Calu3 (cell line): ENCODE measurements around the gene AFAP1. TPM values are rescaled to one million over a fixed set of nuclear protein-coding genes. Genes with fewer than 3 reads are reported as not detected.

Source experiments
- BruUV-seq: library from RNA; stranded (reverse); fragments of 400-500 nt; replicated peaks from 2 replicates; lab custom pipeline; 2021; lab: Mats Ljungman, UMichigan
- CTCF ChIA-PET: fragments of 300-600 bp; sonication (Branson Sonifier 250); formaldehyde crosslinking; loops from one replicate; lab custom pipeline; 2022; ENCODE audit warnings: antibody characterized with exemption; lab: Charles Lee
- DNase-seq: peaks from one replicate; pipeline ENCODE4 v3.0.0; 2022
- H3K27ac Mint-ChIP-seq: one replicate; pipeline ENCODE4 v1.8.0; 2022; ENCODE audit warnings: mixed read lengths; ENCODE audit not compliant: unreplicated experiment
- H3K27me3 Mint-ChIP-seq: one replicate; pipeline ENCODE4 v1.8.0; 2022; ENCODE audit warnings: mixed read lengths; ENCODE audit not compliant: unreplicated experiment
- H3K36me3 Mint-ChIP-seq: one replicate; pipeline ENCODE4 v1.8.0; 2022; ENCODE audit warnings: mild to moderate bottlenecking, moderate library complexity, mixed read lengths; ENCODE audit not compliant: insufficient read depth, unreplicated experiment
- H3K4me1 Mint-ChIP-seq: one replicate; pipeline ENCODE4 v1.8.0; 2022; ENCODE audit warnings: mild to moderate bottlenecking, low read depth, mixed read lengths; ENCODE audit not compliant: unreplicated experiment
- H3K4me3 Mint-ChIP-seq: one replicate; pipeline ENCODE4 v1.8.0; 2022; ENCODE audit warnings: mild to moderate bottlenecking, low read depth, moderate library complexity, mixed read lengths; ENCODE audit not compliant: unreplicated experiment
- H3K9me3 Mint-ChIP-seq: one replicate; pipeline ENCODE4 v1.8.0; 2022; ENCODE audit warnings: low read depth, mixed read lengths; ENCODE audit not compliant: unreplicated experiment
- CTCF ChIP-seq: fragments of 200-600 bp; IDR thresholded peaks from one replicate; pipeline ENCODE4 v1.8.0; 2022; ENCODE audit warnings: antibody characterized with exemption; ENCODE audit not compliant: unreplicated experiment
- intact Hi-C: fragments of 100-400 bp; cut with micrococcal nuclease; formaldehyde crosslinking; loops from one replicate; pipeline ENCODE4 v1.10.0; 2022; ENCODE audit not compliant: unreplicated experiment
- total RNA-seq: library from RNA; stranded (reverse); gene quantifications from 2 replicates; pipeline ENCODE4 v1.2.3, GENCODE V29; 2022

AFAP1 gene
- total RNA-seq, 1 experiment from 2014 or later, result 40.1 TPM

DNA sequence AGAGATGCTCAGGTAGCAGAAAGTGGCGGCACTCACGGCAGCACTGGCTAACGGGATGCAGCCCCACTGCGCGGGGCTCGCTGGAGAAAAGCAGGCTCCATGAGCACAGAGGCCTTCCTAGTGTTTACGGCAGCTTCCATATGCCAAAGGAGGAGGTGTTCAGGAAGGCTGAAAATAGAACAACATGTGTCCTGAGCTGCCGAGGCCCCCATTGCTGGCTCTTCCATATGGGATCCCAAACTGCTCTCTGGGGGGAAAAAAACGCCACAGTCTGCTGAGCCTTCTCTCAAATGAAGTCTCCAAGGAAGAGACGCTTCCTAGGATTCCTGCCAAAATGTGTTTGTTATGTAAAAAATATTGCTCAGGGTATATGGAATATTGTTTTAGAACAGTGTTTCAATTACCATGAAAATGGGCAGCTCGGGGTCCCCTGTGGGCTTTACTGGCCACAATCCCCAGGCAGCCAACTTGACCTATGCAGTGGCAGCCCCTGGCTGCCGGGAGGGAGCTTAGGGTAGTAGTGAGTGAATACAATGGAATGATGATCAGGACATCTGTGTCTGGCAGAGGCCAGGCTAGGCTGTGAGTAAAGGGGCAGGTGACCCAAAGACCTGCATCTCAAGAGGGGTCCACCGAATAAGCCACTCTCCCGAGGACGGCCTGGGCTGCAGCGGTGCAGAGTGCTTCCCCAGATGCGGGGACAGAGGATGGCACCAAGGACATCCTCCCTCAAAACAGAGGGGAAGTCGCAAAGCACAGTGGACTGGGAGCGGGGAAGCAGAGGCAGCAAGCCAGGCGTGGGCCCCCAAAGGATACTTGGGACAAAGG lies 170.1 kb downstream of the AFAP1 start:
- Mint-ChIP-seq H3K4me1 (peaks cover 9% of the 10 kb centered on the region), H3K27ac (no peak overlapping the region), H3K36me3 (peaks cover 64% of the 10 kb centered on the region), H3K27me3 (no peaks in the 10 kb centered on the region), H3K4me3 (no peak overlapping the region), H3K9me3 (no peaks in the 10 kb centered on the region)
- DNase-seq, result no peak
- CTCF ChIA-PET, result no interaction called here
- intact Hi-C loops, result no loop called here
- no peak for TF ChIP-seq CTCF
- no TSS peak for BruUV-seq

- no TSS peak for BruUV-seq
- no peaks in the 10 kb centered on the region for H3K27me3 Mint-ChIP-seq
- peaks cover 55% of the 10 kb centered on the region for H3K36me3 Mint-ChIP-seq
- intact Hi-C loops, result no loop called here
- CTCF ChIA-PET, result no interaction called here
- no peak overlapping the region for H3K27ac Mint-ChIP-seq
- no peak for DNase-seq
- no peak overlapping the region for H3K4me3 Mint-ChIP-seq
- peaks cover 9% of the 10 kb centered on the region for H3K4me1 Mint-ChIP-seq
- H3K9me3 Mint-ChIP-seq, result no peaks in the 10 kb centered on the region
- no peak for TF ChIP-seq CTCF
Observed at GRCh38 chr4:7768736-7769135, 170.9 kb downstream of the AFAP1 start.

- intact Hi-C loops, result no loop called here
- H3K27me3 Mint-ChIP-seq, result no peaks in the 10 kb centered on the region
- CTCF ChIA-PET, result no interaction called here
- H3K4me3 Mint-ChIP-seq, result no peak overlapping the region
- H3K27ac Mint-ChIP-seq, result no peak overlapping the region
- no peaks in the 10 kb centered on the region for H3K9me3 Mint-ChIP-seq
- no TSS peak for BruUV-seq
- H3K36me3 Mint-ChIP-seq, result peaks cover 53% of the 10 kb centered on the region
- TF ChIP-seq CTCF, result no peak
- no peak for DNase-seq
- peaks cover 9% of the 10 kb centered on the region for H3K4me1 Mint-ChIP-seq
Observed at GRCh38 chr4:7767966-7768365, 171.7 kb downstream of the AFAP1 start.

GRCh38 chr4:7767526-7767925 lies 172.1 kb downstream of the AFAP1 start:
- H3K9me3 Mint-ChIP-seq, result no peaks in the 10 kb centered on the region
- intact Hi-C loops, result no loop called here
- no peaks in the 10 kb centered on the region for H3K27me3 Mint-ChIP-seq
- peaks cover 9% of the 10 kb centered on the region for H3K4me1 Mint-ChIP-seq
- DNase-seq, result no peak
- H3K36me3 Mint-ChIP-seq, result peaks cover 48% of the 10 kb centered on the region
- CTCF ChIA-PET, result no interaction called here
- TF ChIP-seq CTCF, result no peak
- no peak overlapping the region for H3K27ac Mint-ChIP-seq
- no TSS peak for BruUV-seq
- H3K4me3 Mint-ChIP-seq, result no peak overlapping the region
